BLaER1 treated with 17β-estradiol and CSF1 and Interleukin-3, amounts not matched to agents 10 nM and 100 nM (cell line): ENCODE results near the gene CDPF1.
"Not testable (repeated sequence)": the region's sequence is repeated elsewhere in the genome, so short reads cannot be mapped to it uniquely, and the experiment has no call there.

ENCODE experiments used
- H3K27ac ChIP-seq, 11 experiments: shearing (Covaris generic); formaldehyde crosslinking; 2 replicates each; pipeline ENCODE4 v1.8.1; 2022
- H3K27me3 ChIP-seq, 11 experiments: shearing (Covaris generic); formaldehyde crosslinking; 2 replicates each; pipeline ENCODE4 v1.8.1; 2022
- H3K36me3 ChIP-seq, 11 experiments: shearing (Covaris generic); formaldehyde crosslinking; 2 replicates each; pipeline ENCODE4 v1.8.1; 2022
- H3K4me1 ChIP-seq, 10 experiments: shearing (Covaris generic); formaldehyde crosslinking; 2 replicates each; pipeline ENCODE4 v1.8.1; 2022
- H3K4me2 ChIP-seq, 11 experiments: shearing (Covaris generic); formaldehyde crosslinking; 2 replicates each; pipeline ENCODE4 v1.8.1; 2022
- H3K4me3 ChIP-seq, 10 experiments: shearing (Covaris generic); formaldehyde crosslinking; 2 replicates each; pipeline ENCODE4 v1.8.1; 2022
- H3K9ac ChIP-seq, 11 experiments: shearing (Covaris generic); formaldehyde crosslinking; 2 replicates each; pipeline ENCODE4 v1.8.1; 2022
- H3K9me3 ChIP-seq, 11 experiments: shearing (Covaris generic); formaldehyde crosslinking; replicated peaks in 1 of 11; 2 replicates each; pipeline ENCODE4 v1.8.1; 2022
- H4K20me1 ChIP-seq, 11 experiments: shearing (Covaris generic); formaldehyde crosslinking; 2 replicates each; pipeline ENCODE4 v1.8.1; 2022
- Cebpa-rat ChIP-seq, 11 experiments: shearing (Covaris generic); IDR thresholded peaks; 2 replicates each; pipeline ENCODE4 v1.8.1; 2022

CDPF1 gene

GRCh38 chr22:46269564-46269963 is 19.5 kb upstream of the CDPF1 start:
- peak overlapping the region in 5 of 11 experiments; percentile 89 to 96 (median 91); a peak in 8 of 22 replicates for H3K4me2 ChIP-seq
- peak overlapping the region in 1 of 11 experiments; percentile 7; a peak in 2 of 22 replicates for H3K9ac ChIP-seq
- peaks cover 23 to 44% (median 33%) of the 10 kb centered on the region in 10 experiments; a peak in 19 of 20 replicates for H3K4me1 ChIP-seq

DNA sequence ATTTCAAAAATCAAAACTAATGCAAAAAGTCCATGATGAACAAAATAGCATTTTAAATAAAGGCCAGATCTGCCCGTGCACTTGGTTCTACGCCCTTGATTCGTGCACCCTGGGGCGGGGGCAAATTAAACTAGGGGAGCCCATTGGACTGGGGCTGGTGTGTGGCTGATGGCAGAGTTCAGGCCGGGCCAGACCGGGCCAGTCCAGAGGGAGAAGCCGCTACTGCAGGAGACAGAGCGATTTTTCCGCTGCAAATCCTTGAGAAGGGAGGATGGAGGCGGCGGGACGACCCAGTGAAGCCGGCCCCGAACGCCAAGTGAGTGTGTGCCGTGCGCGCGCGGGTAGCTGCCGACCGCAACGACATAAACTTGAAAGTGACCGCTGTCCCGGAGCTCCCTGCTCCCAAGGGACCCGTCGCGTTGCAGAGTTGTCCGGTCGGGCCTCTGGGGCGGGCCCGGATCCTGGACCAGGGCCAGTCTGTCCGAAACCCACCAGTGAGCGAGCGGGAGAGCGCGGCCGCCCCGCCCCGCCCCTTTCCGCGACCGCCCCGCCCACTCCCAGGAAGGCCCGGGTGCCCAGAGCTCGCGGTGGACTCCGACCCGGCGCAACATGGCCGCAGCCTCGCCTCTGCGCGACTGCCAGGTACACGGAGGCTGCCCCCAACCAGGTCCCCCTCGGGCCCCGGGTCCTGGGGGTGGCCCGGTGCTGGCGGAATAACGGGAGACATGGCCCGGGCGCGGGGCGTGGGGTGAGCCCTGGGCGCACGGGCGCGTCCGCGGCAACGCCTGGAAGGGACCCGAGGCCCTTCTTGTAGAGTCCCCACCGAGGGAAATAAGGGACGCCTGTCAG is 17.6 kb upstream of the CDPF1 start, which contains the start of gene TTC38:
Gene TTC38, plus strand, starts transcription at position 578 of the 849 bp plus-strand sequence. Its CDS starts 32 bp downstream, at position 610.
- TF ChIP-seq Cebpa-rat (IDR thresholded peaks at IDR 0.05), result no peak
- peak within 1 kb of the TSS in 8 of 11 experiments; percentile 43 to 68 (median 58); a peak in 13 of 22 replicates for H3K27ac ChIP-seq
- peaks cover 0 to 12% (median 1%) of the 10 kb centered on the region in 11 experiments; a peak in 9 of 22 replicates for H3K36me3 ChIP-seq
- H3K4me2 ChIP-seq, result peak within 1 kb of the TSS; percentile 82 to 96 (median 91)
- H4K20me1 ChIP-seq, result no peaks in the 10 kb centered on the region
- peaks cover 14 to 31% (median 25%) of the 10 kb centered on the region in 10 experiments for H3K4me1 ChIP-seq
- H3K27me3 ChIP-seq, result peaks cover 4 to 20% (median 12%) of the 10 kb centered on the region in 11 experiments; a peak in 14 of 22 replicates
- peaks cover 29 to 44% (median 41%) of the 10 kb centered on the region in 11 experiments for H3K9me3 ChIP-seq
- H3K9ac ChIP-seq, result peak within 1 kb of the TSS; percentile 49 to 84 (median 72); a peak in 21 of 22 replicates
- peak within 1 kb of the TSS; percentile 58 to 80 (median 66) for H3K4me3 ChIP-seq

More at GRCh38 chr22:46269564-46269963, 19.5 kb upstream of the CDPF1 start:
- no peak overlapping the region for H3K27ac ChIP-seq
- no peak for TF ChIP-seq Cebpa-rat (IDR thresholded peaks at IDR 0.05)
- H3K36me3 ChIP-seq, result peaks cover 0 to 32% (median 8%) of the 10 kb centered on the region in 11 experiments; a peak in 10 of 22 replicates
- peaks cover 0 to 10% (median 0%) of the 10 kb centered on the region in 11 experiments; a peak in 1 of 22 replicates for H4K20me1 ChIP-seq
- peaks cover 4 to 20% (median 12%) of the 10 kb centered on the region in 11 experiments; a peak in 14 of 22 replicates for H3K27me3 ChIP-seq
- H3K4me3 ChIP-seq, result peak overlapping the region in 1 of 10 experiments; percentile 76; a peak in 1 of 20 replicates
- peaks cover 14 to 25% (median 22%) of the 10 kb centered on the region in 11 experiments for H3K9me3 ChIP-seq

DNA sequence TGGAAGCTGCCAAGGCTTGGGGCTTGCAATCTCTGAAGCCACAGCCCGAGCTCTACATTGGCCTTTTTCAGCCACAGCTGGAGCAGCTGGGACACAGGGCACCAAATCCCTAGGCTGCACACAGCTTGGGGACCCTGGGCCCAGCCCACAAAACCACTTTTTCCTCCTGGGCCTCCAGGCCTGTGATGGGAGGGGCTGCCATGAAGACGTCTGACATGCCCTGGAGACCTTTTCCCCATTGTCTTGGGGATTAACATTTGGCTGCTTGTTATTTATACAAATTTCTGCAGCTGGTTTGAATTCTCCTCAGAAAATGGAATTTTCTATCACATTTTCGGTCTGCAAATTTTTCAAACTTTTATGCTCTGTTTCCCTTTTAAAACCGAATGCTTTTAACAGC is 15.5 kb upstream of the CDPF1 start:
- H3K9ac ChIP-seq, H3K36me3 ChIP-seq, H3K27ac ChIP-seq, H4K20me1 ChIP-seq, H3K4me2 ChIP-seq: not testable (repeated sequence)
- Histone ChIP-seq H3K4me3 (peak overlapping the region in 2 of 10 experiments; percentile 18 to 31; a peak in 1 of 20 replicates), H3K27me3 (peaks cover 4 to 20% (median 12%) of the 10 kb centered on the region in 11 experiments; a peak in 14 of 22 replicates), H3K9me3 (peaks cover 43 to 63% (median 60%) of the 10 kb centered on the region in 11 experiments), H3K4me1 (peaks cover 10 to 31% (median 15%) of the 10 kb centered on the region in 10 experiments)

GRCh38 chr22:46264520-46264919 is 14.4 kb upstream of the CDPF1 start:
- not testable (repeated sequence) for H4K20me1 ChIP-seq, H3K9ac ChIP-seq, H3K4me2 ChIP-seq, H3K27ac ChIP-seq, H3K36me3 ChIP-seq
- H3K27me3 ChIP-seq, result peaks cover 4 to 20% (median 12%) of the 10 kb centered on the region in 11 experiments; a peak in 14 of 22 replicates
- H3K4me3 ChIP-seq, result peak overlapping the region in 1 of 10 experiments; percentile 18; a peak in 2 of 20 replicates
- H3K4me1 ChIP-seq, result peaks cover 10 to 27% (median 16%) of the 10 kb centered on the region in 10 experiments
- peaks cover 46 to 75% (median 69%) of the 10 kb centered on the region in 11 experiments for H3K9me3 ChIP-seq

DNA sequence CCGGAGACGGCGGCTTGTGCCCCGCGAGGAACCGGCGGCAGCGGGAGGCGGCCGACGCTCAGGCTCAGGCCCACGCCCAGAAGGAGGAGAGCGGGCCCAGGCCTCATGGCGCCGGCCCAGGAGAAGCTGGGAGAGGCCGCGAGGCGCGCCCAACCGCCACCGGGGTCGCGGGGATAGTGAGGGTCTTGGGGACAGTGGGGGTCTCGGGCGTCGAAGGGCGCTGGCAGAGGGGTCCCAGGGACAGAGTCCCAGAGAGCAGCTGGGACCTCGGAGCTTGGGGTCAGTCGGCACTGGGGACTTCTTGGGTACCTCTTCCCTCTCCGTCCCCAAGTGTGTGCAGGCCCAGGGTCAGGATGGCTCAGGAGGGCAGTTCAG is 13.1 kb upstream of the CDPF1 start, which contains the start of gene PKDREJ:
Gene PKDREJ, minus strand, starts transcription at position 128 of the 375 bp plus-strand sequence. Its CDS starts 21 bp downstream, at position 107.
- peaks cover 56 to 88% (median 81%) of the 10 kb centered on the region in 11 experiments for H3K9me3 ChIP-seq
- H3K36me3 ChIP-seq, result peaks cover 0 to 8% (median 0%) of the 10 kb centered on the region in 11 experiments; a peak in 3 of 22 replicates
- no peak within 1 kb of the TSS for H3K4me2 ChIP-seq
- H3K4me1 ChIP-seq, result peaks cover 8 to 23% (median 10%) of the 10 kb centered on the region in 10 experiments
- H3K27ac ChIP-seq, result no peak within 1 kb of the TSS
- no peaks in the 10 kb centered on the region for H4K20me1 ChIP-seq
- no peak for TF ChIP-seq Cebpa-rat (IDR thresholded peaks at IDR 0.05)
- peaks cover 4 to 17% (median 9%) of the 10 kb centered on the region in 11 experiments; a peak in 14 of 22 replicates for H3K27me3 ChIP-seq
- no peak within 1 kb of the TSS for H3K9ac ChIP-seq
- no peak within 1 kb of the TSS; a peak in 2 of 20 replicates for H3K4me3 ChIP-seq

GRCh38 chr22:46262449-46263215 is 12.5 kb upstream of the CDPF1 start:
- Histone ChIP-seq H3K27me3 (peaks cover 4 to 13% (median 5%) of the 10 kb centered on the region in 11 experiments; a peak in 13 of 22 replicates), H3K4me2 (no peak overlapping the region), H3K9me3 (peaks cover 62 to 93% (median 87%) of the 10 kb centered on the region in 11 experiments), H3K4me1 (peaks cover 4 to 22% (median 8%) of the 10 kb centered on the region in 10 experiments; a peak in 15 of 20 replicates), H3K4me3 (no peak overlapping the region), H3K27ac (no peak overlapping the region), H4K20me1 (no peaks in the 10 kb centered on the region), H3K9ac (no peak overlapping the region), H3K36me3 (peaks cover 0 to 8% (median 0%) of the 10 kb centered on the region in 11 experiments; a peak in 3 of 22 replicates)
- TF ChIP-seq Cebpa-rat (IDR thresholded peaks at IDR 0.05), result no peak

- H3K9me3 ChIP-seq, result peaks cover 65 to 89% (median 80%) of the 10 kb centered on the region in 11 experiments
- H3K4me3 ChIP-seq, result no peak overlapping the region
- no peak for TF ChIP-seq Cebpa-rat (IDR thresholded peaks at IDR 0.05)
- no peak overlapping the region for H3K27ac ChIP-seq
- peaks cover 0 to 3% (median 0%) of the 10 kb centered on the region in 11 experiments; a peak in 2 of 22 replicates for H3K36me3 ChIP-seq
- H3K27me3 ChIP-seq, result no peaks in the 10 kb centered on the region
- peaks cover 0 to 15% (median 3%) of the 10 kb centered on the region in 10 experiments; a peak in 10 of 20 replicates for H3K4me1 ChIP-seq
- H3K9ac ChIP-seq, result no peak overlapping the region
- no peak overlapping the region; a peak in 1 of 22 replicates for H3K4me2 ChIP-seq
- H4K20me1 ChIP-seq, result no peaks in the 10 kb centered on the region
These were observed 9.9 kb upstream of the CDPF1 start for GRCh38 chr22:46260038-46260437.

GRCh38 chr22:46259374-46259773 is 9.3 kb upstream of the CDPF1 start:
- no peak overlapping the region for H3K4me3 ChIP-seq
- peaks cover 0 to 18% (median 9%) of the 10 kb centered on the region in 10 experiments; a peak in 17 of 20 replicates for H3K4me1 ChIP-seq
- peaks cover 58 to 85% (median 73%) of the 10 kb centered on the region in 11 experiments for H3K9me3 ChIP-seq
- no peaks in the 10 kb centered on the region; a peak in 2 of 22 replicates for H3K36me3 ChIP-seq
- no peak for TF ChIP-seq Cebpa-rat (IDR thresholded peaks at IDR 0.05)
- H3K27me3 ChIP-seq, result no peaks in the 10 kb centered on the region
- H4K20me1 ChIP-seq, result no peaks in the 10 kb centered on the region
- no peak overlapping the region for H3K27ac ChIP-seq
- no peak overlapping the region for H3K9ac ChIP-seq
- H3K4me2 ChIP-seq, result peak overlapping the region in 4 of 11 experiments; percentile 20 to 45 (median 31); a peak in 6 of 22 replicates
